ENCODE results near the gene ESF1. TPM values are rescaled to one million over a fixed set of nuclear protein-coding genes. Genes with fewer than 3 reads are reported as not detected.

The ESF1 gene
- total RNA-seq, 1 donor from 2014 or later, result 17.9 TPM

- TF ChIP-seq CTCF (IDR thresholded peaks at IDR 0.05; ENCODE audit: unreplicated experiment), result no peak
- H3K4me3 Mint-ChIP-seq (ENCODE audit: low read depth), result no peak overlapping the region
- no peaks in the 10 kb centered on the region for H3K4me1 Mint-ChIP-seq (ENCODE audit: low read depth)
- peaks cover 7% of the 10 kb centered on the region for H3K9me3 Mint-ChIP-seq (ENCODE audit: low read depth)
- H3K27ac Mint-ChIP-seq, result no peak overlapping the region
- H3K27me3 Mint-ChIP-seq, result no peaks in the 10 kb centered on the region
- H3K36me3 Mint-ChIP-seq (ENCODE audit: insufficient read depth), result peaks cover 30% of the 10 kb centered on the region
- no peak for DNase-seq (ENCODE audit: low spot score, unreplicated experiment)
These were observed 48.9 kb downstream of the ESF1 start for GRCh38 chr20:13735826-13736225.

GRCh38 chr20:13723011-13723410 lies 61.7 kb downstream of the ESF1 start:
- Mint-ChIP-seq H3K27ac (no peak overlapping the region), H3K4me1 (ENCODE audit: low read depth) (no peaks in the 10 kb centered on the region), H3K36me3 (ENCODE audit: insufficient read depth) (peaks cover 10% of the 10 kb centered on the region), H3K9me3 (ENCODE audit: low read depth) (no peaks in the 10 kb centered on the region), H3K27me3 (no peaks in the 10 kb centered on the region), H3K4me3 (ENCODE audit: low read depth) (no peak overlapping the region)
- no peak for TF ChIP-seq CTCF (IDR thresholded peaks at IDR 0.05; ENCODE audit: unreplicated experiment)
- no peak for DNase-seq (ENCODE audit: low spot score, unreplicated experiment)

GRCh38 chr20:13718171-13718570 lies 66.5 kb downstream of the ESF1 start:
- peaks cover 19% of the 10 kb centered on the region for H3K36me3 Mint-ChIP-seq (ENCODE audit: insufficient read depth)
- no peak for TF ChIP-seq CTCF (IDR thresholded peaks at IDR 0.05; ENCODE audit: unreplicated experiment)

GRCh38 chr20:13717631-13718044 lies 67.1 kb downstream of the ESF1 start:
- H3K4me1 Mint-ChIP-seq (ENCODE audit: low read depth), result no peaks in the 10 kb centered on the region
- H3K4me3 Mint-ChIP-seq (ENCODE audit: low read depth), result no peak overlapping the region
- DNase-seq (ENCODE audit: low spot score, unreplicated experiment), result no peak
- H3K27ac Mint-ChIP-seq, result no peak overlapping the region
- no peaks in the 10 kb centered on the region for H3K9me3 Mint-ChIP-seq (ENCODE audit: low read depth)
- H3K36me3 Mint-ChIP-seq (ENCODE audit: insufficient read depth), result peaks cover 22% of the 10 kb centered on the region
- TF ChIP-seq CTCF (IDR thresholded peaks at IDR 0.05; ENCODE audit: unreplicated experiment), result no peak
- H3K27me3 Mint-ChIP-seq, result no peaks in the 10 kb centered on the region

More at GRCh38 chr20:13718171-13718570, 66.5 kb downstream of the ESF1 start:
- H3K27me3 Mint-ChIP-seq, result no peaks in the 10 kb centered on the region
- H3K4me1 Mint-ChIP-seq (ENCODE audit: low read depth), result no peaks in the 10 kb centered on the region
- no peak overlapping the region for H3K27ac Mint-ChIP-seq
- no peak for DNase-seq (ENCODE audit: low spot score, unreplicated experiment)
- H3K9me3 Mint-ChIP-seq (ENCODE audit: low read depth), result no peaks in the 10 kb centered on the region
- no peak overlapping the region for H3K4me3 Mint-ChIP-seq (ENCODE audit: low read depth)

GRCh38 chr20:13715171-13715570 lies 69.5 kb downstream of the ESF1 start:
- TF ChIP-seq CTCF (IDR thresholded peaks at IDR 0.05; ENCODE audit: unreplicated experiment), result no peak
- Mint-ChIP-seq H3K9me3 (ENCODE audit: low read depth) (peaks cover 13% of the 10 kb centered on the region), H3K4me1 (ENCODE audit: low read depth) (no peaks in the 10 kb centered on the region), H3K36me3 (ENCODE audit: insufficient read depth) (peaks cover 33% of the 10 kb centered on the region), H3K4me3 (ENCODE audit: low read depth) (no peak overlapping the region), H3K27ac (no peak overlapping the region), H3K27me3 (no peaks in the 10 kb centered on the region)
- no peak for DNase-seq (ENCODE audit: low spot score, unreplicated experiment)

Measured in progenitor cell of endocrine pancreas (in vitro differentiated cells).